Measurements from ENCODE around the gene BLZF1.
"Not testable (repeated sequence)": the region's sequence is repeated elsewhere in the genome, so short reads cannot be mapped to it uniquely, and the experiment has no call there.

BLZF1 gene

GRCh38 chr1:169367686-169368405 is at the start of gene BLZF1, which contains the start of gene NME7:
Gene BLZF1, plus strand, starts transcription at chr1:169368195. Its CDS starts 1,328 bp downstream, at chr1:169369523.
Gene NME7, minus strand, starts transcription at chr1:169367797. Its CDS starts 87 bp downstream, at chr1:169367710.
- peak; percentile 90 for DNase-seq

GRCh38 chr1:169318536-169319244 is 49.3 kb upstream of the BLZF1 start:
- DNase-seq: no peak

- no peak for DNase-seq
Observed at GRCh38 chr1:169321539-169321938, 46.5 kb upstream of the BLZF1 start.

- DNase-seq: no peak
Observed at GRCh38 chr1:169322138-169322537, 45.9 kb upstream of the BLZF1 start.

GRCh38 chr1:169325117-169325516 is 42.9 kb upstream of the BLZF1 start:
- no peak for DNase-seq

- no peak for DNase-seq
Observed at GRCh38 chr1:169326261-169326955, 41.6 kb upstream of the BLZF1 start.

GRCh38 chr1:169326956-169327268 is 41.1 kb upstream of the BLZF1 start:
- DNase-seq: no peak

- no peak for DNase-seq
Observed at GRCh38 chr1:169327875-169328274, 40.1 kb upstream of the BLZF1 start.

- DNase-seq: no peak
Observed at GRCh38 chr1:169329383-169329782, 38.6 kb upstream of the BLZF1 start.

GRCh38 chr1:169330927-169331326 is 37.1 kb upstream of the BLZF1 start:
- DNase-seq: no peak

GRCh38 chr1:169334727-169335126 is 33.3 kb upstream of the BLZF1 start:
- DNase-seq: not testable (repeated sequence)

- DNase-seq: not testable (repeated sequence)
Observed at GRCh38 chr1:169336947-169337715, 30.9 kb upstream of the BLZF1 start.

GRCh38 chr1:169338617-169339016 is 29.4 kb upstream of the BLZF1 start:
- DNase-seq: peak; percentile 19

- DNase-seq: no peak
Observed at GRCh38 chr1:169339773-169340172, 28.2 kb upstream of the BLZF1 start.

GRCh38 chr1:169340882-169341281 is 27.1 kb upstream of the BLZF1 start:
- no peak for DNase-seq

GRCh38 chr1:169342096-169342495 is 25.9 kb upstream of the BLZF1 start:
- DNase-seq: not testable (repeated sequence)

GRCh38 chr1:169345511-169345910 is 22.5 kb upstream of the BLZF1 start:
- DNase-seq: no peak

- DNase-seq: no peak
Observed at GRCh38 chr1:169346036-169346589, 21.9 kb upstream of the BLZF1 start.

GRCh38 chr1:169347688-169348382 is 20.2 kb upstream of the BLZF1 start:
- DNase-seq: no peak

- DNase-seq: peak; percentile 18
Observed at GRCh38 chr1:169348383-169349036, 19.5 kb upstream of the BLZF1 start.

- no peak for DNase-seq
Observed at GRCh38 chr1:169360415-169360814, 7.6 kb upstream of the BLZF1 start.

- DNase-seq: no peak
Observed at GRCh38 chr1:169361281-169361680, 6.7 kb upstream of the BLZF1 start.
